ACHN (cell line): ENCODE results near the gene CES2.

ENCODE experiments used
- DNase-seq: peaks from one replicate; pipeline ENCODE4 v3.0.0-alpha.2; 2015
- in situ Hi-C: cut with HindIII; loops from 2 replicates; pipeline ENCODE4 v1.10.0; 2017; ENCODE audit warnings: low sequenced_read_pairs, low pct_ligation_motif_present, low pct_unique_long_range_greater_than_20kb

The CES2 gene

GRCh38 chr16:66899945-66900710 is 35.2 kb upstream of the CES2 start:
- peak; percentile 90 for DNase-seq
- in situ Hi-C loops: loop anchor here (5.0 kb wide), 1 partner anchor 37 kb away; the partner anchor contains the start of gene CES2

- in situ Hi-C loops: no loop called here
- no peak for DNase-seq
Observed at GRCh38 chr16:66900721-66901441, 34.4 kb upstream of the CES2 start.

DNA sequence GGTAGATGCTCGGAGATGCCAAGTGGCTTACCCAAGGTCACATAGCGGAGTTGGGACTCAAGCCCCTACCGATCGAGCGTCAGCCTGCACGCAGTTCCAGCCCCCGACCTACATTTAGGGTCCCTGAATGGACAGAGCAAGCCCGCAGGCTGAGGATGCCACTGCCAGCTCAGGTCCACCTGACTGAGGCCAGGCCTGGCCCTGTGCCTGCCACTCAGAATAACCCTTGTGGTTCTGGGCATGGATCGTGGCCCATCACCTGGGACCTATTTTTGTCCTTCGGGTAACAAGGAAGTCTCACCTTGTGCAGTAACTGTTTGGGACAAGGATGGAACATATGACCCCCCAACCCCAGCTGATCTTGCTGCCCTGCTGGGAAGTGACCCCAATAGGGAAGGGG is 33.7 kb upstream of the CES2 start:
- in situ Hi-C loops: no loop called here
- no peak for DNase-seq

GRCh38 chr16:66902648-66903543 is 32.4 kb upstream of the CES2 start:
- no peak for DNase-seq
- in situ Hi-C loops: no loop called here

DNA sequence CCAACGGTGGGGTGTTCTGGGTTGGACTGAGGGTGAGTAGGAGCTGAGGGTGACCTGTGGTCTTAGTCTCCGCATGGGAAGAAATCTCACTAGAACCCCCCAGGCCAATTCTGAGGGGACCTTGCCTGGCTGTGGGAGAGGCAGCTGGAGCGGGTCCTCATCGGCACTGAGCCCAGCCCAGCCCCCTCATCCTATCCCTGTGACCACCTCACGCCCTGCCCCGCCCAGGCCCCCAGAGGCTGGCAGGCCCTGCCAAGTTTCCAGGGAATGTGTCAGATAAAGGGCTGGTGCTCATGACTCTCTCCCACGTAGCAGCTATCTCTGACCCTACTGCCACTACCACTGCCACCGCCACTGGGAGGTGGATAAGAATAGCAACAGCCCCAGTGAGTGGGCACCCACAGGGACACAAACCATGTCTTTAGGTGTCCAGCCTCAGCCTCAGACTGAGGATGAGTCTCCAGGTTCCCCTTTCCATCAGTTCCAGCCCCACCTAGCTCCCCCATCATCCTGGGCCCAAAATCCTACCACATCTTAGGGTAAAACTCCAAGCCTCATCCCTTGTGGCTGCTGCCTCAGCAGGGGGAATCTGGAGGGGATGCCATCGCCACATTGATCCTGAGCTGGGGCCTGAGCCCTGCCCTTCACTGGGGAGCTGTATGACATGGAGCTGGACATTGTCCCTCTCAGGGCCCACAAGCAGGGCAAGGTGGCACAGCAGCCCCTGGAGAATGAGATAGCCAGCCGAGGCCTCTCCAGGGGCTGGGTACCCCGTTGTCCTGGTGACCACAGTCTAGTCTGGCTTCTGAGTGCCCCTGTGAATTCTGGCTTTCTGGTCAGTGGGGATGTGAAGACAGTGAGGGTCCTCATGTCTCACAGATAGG is 31.5 kb upstream of the CES2 start:
- in situ Hi-C loops: no loop called here

DNA sequence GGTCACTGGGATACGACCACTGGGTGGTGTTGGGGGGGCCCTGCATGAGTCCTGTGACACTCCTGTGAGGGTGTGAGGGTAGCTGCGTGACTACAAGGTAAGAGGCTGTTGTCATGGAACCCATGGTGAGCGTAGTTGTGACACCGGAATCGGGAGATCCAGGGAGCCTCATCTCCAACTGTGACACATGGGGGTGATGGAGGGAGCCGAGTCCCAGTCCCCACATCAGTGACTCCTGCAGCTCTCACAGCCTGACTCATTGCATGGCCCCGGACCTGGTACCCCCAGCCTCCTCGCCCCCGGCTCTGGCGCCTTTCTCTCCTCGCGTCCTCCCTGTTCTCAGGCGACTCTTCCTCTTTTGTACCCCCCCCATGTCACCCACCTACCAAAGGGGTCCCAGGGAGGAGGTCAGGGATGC is 30.9 kb upstream of the CES2 start:
- no peak for DNase-seq
- in situ Hi-C loops: no loop called here

More for the DNA sequence above, 31.5 kb upstream of the CES2 start:
- no peak for DNase-seq

GRCh38 chr16:66904846-66905632 is 30.3 kb upstream of the CES2 start:
- in situ Hi-C loops: no loop called here
- DNase-seq: no peak

GRCh38 chr16:66905633-66906539 is 29.4 kb upstream of the CES2 start:
- no peak for DNase-seq
- in situ Hi-C loops: no loop called here

- in situ Hi-C loops: no loop called here
- DNase-seq: no peak
Observed at GRCh38 chr16:66906916-66907836, 28.1 kb upstream of the CES2 start.

GRCh38 chr16:66908116-66908515 is 27.2 kb upstream of the CES2 start:
- no peak for DNase-seq
- in situ Hi-C loops: no loop called here

DNA sequence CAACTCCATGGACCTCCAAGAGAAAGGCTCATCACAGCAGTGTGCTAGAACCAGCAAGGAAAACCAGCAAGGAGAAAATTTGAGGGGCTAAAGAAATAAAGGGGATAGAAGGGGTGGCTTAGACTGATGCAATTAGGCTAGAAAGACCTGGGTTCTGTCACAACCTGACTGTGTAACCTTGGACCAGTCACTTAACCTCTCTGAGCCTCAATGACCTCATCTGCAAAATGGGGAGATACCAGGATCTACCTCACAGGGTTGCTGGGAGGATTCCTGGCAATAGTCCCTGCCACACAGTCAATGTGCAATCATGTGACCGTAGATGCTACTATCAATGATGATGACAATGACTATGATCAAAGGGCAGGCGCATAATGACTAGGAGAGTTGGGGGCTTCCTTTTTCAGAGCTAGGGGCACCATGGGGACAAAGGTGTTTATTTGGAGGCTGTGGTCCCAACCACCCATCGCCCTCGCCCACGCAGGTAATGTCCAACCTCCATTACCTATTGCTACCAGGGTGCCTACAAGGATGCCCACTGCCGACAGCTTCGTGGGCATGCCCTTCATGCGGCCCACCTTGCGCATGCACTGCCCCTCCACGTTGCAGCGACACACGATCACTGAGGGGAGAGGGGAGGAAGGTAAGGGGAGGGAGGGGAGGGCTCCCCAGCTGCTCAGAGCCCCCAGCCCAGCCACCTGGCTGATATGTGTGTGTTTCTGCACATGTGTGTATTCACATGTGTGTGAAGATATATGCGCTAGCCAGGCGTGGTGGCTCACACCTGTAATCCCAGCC is 26.4 kb upstream of the CES2 start:
- no peak for DNase-seq
- in situ Hi-C loops: no loop called here

DNA sequence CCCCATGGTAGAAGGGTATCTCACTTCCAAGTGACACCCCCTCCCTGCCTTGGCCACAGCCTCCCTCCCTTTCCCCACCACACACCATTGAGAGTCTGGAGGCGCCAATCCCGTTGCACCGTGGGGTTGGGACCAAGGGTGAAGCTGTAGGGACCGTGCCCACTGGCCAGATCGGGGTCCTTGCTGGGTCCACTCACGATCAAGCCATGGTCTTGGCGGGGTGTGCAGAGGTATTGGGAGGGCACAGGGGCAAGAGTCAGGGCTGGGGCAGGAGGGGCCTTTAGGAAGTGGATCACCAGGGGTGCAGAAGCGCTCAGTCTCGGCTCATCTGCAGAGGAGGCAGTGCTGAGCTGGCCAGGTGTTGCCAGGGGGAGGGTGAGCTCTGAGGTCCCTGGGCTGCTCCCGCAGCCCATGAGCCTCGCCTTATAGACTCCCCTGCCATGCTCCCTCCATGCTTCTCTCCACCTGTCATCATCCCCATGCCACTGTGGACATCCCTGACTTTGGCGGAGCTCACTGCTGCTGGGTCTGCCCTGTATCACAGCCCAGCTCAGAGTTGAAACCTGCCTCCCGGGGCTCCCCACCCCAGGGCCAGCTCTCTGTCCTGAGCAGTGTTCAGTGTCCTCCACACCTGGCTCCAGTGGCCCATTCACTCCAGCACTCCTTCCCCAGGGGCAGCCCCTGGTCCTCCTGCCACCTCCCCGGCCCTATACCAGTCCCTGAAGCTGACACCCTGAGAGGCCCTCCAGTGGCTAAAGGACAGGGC is 25.0 kb upstream of the CES2 start:
- DNase-seq: no peak
- in situ Hi-C loops: no loop called here

DNA sequence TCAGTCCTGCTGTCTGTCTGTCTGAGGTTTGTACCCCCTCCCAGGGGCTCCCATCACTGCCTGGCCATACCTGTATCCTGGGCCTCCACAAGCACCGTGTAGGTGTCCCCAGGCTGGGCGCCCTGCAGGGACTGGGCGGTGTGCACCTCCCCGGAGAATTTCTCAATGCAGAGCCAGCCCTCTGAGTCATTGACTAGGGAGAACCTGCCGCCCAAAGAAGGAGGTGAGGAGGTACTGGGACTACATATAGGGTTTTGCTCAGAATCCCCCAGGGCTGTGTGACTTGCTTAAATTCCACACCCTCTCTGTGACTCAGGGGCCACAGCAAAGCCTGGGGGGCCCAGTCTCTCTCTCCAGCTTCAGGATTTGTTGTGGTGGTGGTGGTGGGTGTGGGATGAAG is 24.2 kb upstream of the CES2 start:
- DNase-seq: no peak
- in situ Hi-C loops: no loop called here

- in situ Hi-C loops: no loop called here
- no peak for DNase-seq
Observed at GRCh38 chr16:66911801-66912200, 23.5 kb upstream of the CES2 start.
